NCI-H510A treated with DMSO at 0.1 percent for 48 hours (cell line): ENCODE data around the gene TTC9C.
A peak's percentile ranks its signal among the peaks of the same experiment; 100 is the strongest.

Experiments
- DNase-seq: peaks from one replicate; lab custom pipeline; 2025; lab: John Stamatoyannopoulos, UW

TTC9C gene

DNA sequence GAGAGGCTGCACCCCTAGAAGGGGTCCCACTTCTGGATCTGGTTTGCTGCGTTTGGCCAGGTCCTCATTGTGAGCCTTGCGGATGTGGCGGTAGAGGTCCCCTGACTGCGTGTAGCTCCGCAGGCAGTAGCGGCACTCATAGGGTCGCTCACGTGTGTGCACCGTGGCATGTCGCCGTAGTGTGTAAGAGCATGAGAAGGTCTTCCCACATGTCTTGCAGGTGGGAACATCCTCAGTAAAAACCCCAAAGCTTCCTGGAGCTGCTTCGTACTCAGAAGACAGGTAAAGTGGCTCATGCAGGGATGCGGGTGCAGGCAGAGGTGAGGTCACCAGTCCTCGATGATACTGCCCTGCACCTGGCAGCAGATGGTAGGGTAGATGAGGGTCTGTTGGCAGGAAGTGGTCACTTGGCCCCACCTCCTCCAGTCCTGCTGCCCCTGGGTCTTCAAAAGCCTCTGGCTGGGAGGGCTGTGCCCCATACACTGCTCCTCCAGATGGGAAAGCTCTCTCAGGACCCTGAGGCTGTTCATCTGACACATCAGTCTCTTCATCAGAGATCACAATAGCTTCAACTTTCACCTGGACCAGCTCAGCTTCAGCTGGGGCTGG is 24.0 kb downstream of the TTC9C start:
- DNase-seq = no peak

DNA sequence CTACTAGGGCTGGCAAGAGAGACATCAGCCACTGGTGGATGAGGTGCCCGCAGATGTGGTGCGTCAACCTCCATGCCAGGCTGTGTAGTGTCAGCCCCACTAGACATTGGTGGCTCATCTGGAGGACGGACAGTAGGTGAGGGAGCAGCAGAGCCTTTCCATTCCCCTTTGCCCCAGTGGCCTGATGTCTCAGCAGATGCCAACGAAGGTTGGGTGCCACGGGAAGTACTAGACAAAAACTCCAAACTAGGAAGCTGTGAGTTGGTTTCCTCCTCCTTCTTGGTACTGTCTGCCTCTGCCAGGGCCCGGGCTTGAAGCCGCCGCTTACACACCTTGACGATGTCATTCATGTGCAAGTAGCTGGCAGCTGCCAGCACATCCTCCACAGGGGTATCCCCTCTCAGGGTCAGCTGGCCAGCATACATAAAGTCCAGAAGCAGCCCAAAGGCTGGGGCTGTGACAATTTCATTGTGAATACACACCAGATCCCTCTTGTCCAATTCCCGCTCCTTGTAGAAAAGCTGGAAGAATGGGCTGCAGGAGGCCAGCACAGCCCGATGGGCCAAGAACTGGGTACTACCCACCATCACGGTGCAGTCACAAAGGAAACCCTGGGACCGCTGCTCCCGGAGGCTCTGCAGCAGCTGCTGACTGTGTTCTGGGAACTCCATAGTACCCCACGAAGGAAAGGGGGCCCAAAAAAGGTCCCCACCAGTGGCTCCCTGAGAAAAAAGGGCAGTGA is 24.9 kb downstream of the TTC9C start:
- no peak for DNase-seq

DNA sequence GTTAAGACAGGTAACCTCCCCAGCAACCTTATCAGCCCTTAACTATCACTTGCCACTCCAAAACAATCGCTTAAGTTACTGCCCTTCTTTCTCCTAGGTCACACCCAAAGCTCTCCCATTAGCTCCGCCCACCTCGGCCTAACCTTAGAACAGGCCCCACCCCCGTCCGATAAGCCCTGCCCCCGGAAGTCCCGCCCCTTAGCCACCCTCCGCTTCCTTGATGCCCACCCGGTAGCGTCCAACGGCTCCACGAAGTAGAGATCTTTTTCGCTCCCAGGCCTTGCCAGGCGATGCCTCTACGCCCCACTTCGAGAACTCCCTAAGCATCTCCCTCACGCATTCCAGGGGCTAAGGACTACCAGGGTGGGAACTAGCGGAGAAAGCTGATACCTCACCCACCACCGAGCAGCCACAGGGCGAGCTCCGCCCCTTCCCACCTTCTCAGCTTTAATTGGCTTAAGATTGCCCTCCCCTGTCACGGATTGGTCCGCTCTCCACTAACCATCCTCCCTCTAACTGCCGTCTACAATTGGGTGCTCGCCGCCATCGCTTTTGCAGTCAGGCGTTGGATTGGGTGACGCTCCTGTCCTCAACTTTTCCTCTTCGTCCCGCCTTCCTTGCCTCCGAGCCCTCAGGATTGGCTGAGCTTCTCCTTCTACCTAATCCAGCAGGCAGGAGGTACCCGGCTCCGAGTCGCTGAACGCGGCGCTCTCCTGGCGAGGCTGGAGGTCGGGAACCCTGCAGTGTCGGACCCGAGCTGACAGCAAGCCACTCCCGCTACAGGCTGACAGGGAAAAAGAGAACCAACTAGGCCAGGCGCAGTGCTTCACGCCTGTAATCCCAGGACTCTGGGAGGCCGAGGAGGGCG is 25.7 kb downstream of the TTC9C start, which contains the start of gene ZBTB3:
TSS of gene ZBTB3 (minus strand) at position 425 of the 868 bp plus-strand sequence. CDS start 496 bp downstream, outside the sequence.
- peak; percentile 99 for DNase-seq

DNA sequence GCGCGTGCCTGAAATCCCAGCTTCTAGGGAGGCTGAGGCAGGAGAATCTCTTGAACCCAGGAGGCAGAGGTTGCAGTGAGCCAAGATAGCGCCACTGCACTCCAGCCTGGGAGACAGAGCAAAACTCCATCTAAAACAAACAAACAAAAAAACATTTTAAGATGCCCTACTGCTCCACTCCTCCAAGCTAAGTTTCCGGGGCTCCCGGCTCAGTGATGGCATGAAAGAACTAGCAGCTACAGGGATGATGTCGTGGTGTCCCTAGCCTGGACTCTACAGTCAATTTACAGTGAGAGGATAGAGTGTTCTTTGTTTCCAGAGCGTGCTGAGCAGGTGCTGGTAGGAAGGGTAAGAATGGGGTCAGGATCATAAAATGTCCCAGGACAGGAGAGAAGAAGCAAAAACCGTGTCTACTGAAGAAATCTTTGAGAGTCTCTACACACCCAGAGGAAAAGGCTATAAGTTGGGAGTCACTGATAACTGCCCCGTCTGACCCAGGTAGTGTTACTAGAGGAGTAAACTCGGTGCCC is 26.9 kb downstream of the TTC9C start:
- no peak for DNase-seq

GRCh38 chr11:62757846-62758788 is 29.8 kb downstream of the TTC9C start:
- DNase-seq = no peak

- peak; percentile 10 for DNase-seq
These were observed 32.6 kb downstream of the TTC9C start for GRCh38 chr11:62760867-62761227.

GRCh38 chr11:62770778-62771143 is 42.5 kb downstream of the TTC9C start:
- no peak for DNase-seq

GRCh38 chr11:62771144-62772021 is 43.1 kb downstream of the TTC9C start, which contains the start of gene TAF6L:
Gene TAF6L, plus strand, starts transcription at chr11:62771396. Its CDS starts 4,388 bp downstream, at chr11:62775784.
- DNase-seq = peak; percentile 95

DNA sequence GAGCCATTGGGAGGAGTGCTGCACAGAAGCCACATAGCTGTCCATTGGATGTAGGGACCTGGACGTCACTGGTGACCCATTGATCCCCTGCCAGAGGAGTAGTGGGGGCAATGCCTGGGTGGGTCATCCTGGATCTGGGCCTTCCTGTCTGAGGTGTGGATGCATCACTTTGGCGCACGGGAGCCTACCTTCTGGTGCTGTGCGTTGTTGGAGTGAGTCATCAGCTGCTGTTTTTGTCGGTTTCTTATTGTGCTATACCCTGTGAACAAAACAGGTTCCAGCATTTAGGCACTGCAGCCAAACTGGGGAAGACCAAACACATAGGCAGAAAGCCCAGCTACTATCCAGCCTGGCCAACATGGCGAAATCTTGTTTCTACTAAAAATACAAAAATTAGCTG is 46.1 kb downstream of the TTC9C start:
- no peak for DNase-seq

GRCh38 chr11:62775646-62776045 is 47.4 kb downstream of the TTC9C start:
- no peak for DNase-seq

DNA sequence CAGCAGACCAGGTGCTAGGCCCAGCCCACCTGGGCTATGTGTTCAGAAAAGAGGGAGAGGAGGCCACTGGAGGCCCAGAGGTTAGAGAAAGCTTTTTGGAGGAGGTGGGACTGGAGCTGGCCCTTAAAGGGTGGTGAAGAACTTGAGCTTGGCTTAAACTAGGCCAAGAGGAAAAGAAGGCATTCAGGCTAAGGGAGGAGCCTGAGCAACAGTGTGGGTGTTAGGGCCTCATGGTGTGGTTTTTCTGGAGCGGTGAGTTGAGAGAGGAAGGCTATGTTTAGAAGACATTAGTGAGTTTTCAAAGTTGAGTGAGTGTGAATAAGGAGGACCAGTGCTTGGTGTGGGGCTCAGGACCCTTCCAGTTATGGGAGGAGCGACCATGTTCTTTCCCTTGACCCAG is 49.1 kb downstream of the TTC9C start:
- DNase-seq = no peak

DNA sequence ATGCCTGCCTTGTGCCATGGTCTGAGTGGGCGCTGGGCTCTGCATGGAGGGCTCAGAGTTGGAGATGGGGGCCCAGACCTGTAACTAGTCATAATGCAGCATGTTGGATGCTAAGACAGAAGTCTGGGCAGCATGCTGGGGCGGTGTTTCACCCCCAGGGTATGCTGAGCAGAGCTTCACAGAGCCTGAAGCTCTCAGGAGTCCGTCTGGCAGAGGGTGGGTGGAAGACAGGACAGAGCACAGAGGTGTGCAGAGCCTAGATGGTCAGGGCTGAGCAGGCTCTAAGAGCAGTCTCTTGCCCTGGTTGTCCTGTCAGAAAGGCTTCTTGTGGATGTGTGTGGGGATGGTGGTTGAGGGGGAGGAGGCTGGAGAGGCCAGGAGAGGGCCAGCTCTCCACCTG is 50.2 kb downstream of the TTC9C start:
- no peak for DNase-seq

GRCh38 chr11:62782753-62783152 is 54.5 kb downstream of the TTC9C start:
- DNase-seq = no peak

GRCh38 chr11:62786318-62787004 is 58.2 kb downstream of the TTC9C start:
- peak; percentile 70 for DNase-seq

- peak; percentile 95 for DNase-seq
These were observed 58.9 kb downstream of the TTC9C start, which contains the start of gene TMEM179B for GRCh38 chr11:62787005-62787759. Gene TMEM179B, plus strand, starts transcription at chr11:62787402. Its CDS starts 30 bp downstream, at chr11:62787432.
